C4-2B (cell line): ENCODE results near the gene SRCIN1.

Experiments
- ZFX ChIP-seq: fragments of 450-650 bp; IDR thresholded peaks from 2 replicates; pipeline ENCODE4 v1.6.1; 2017
- TF ChIP-seq, protein P1 (sequence below): fragments of 450-650 bp; conservative IDR thresholded peaks from 2 replicates; pipeline ENCODE4 v1.5.1; 2017; ENCODE audit warnings: mild to moderate bottlenecking

DNA sequence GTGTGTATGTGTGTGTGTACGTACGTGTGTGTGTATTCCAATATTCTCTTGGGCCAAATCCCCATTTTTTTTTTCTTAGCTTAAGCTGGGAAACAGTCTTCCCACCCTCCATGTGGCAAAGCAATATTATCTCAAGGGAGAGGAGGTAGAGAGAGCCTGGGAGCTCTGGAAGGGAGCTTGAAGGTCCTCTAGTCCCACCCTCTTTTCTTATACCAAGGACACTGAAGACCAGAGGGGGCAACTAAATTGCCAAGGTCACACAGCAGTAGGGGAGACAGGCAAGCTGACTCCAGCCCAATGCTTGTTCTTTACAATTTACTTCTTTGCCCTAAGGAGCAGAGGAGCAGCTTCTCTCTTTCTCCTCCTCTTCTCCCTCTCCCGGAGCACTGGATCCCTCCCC, 6.8 kb downstream of the SRCIN1 start:
- TF ChIP-seq, protein P1, sequence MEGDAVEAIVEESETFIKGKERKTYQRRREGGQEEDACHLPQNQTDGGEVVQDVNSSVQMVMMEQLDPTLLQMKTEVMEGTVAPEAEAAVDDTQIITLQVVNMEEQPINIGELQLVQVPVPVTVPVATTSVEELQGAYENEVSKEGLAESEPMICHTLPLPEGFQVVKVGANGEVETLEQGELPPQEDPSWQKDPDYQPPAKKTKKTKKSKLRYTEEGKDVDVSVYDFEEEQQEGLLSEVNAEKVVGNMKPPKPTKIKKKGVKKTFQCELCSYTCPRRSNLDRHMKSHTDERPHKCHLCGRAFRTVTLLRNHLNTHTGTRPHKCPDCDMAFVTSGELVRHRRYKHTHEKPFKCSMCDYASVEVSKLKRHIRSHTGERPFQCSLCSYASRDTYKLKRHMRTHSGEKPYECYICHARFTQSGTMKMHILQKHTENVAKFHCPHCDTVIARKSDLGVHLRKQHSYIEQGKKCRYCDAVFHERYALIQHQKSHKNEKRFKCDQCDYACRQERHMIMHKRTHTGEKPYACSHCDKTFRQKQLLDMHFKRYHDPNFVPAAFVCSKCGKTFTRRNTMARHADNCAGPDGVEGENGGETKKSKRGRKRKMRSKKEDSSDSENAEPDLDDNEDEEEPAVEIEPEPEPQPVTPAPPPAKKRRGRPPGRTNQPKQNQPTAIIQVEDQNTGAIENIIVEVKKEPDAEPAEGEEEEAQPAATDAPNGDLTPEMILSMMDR: no peak
- TF ChIP-seq ZFX: no peak
